GM18873 (cell line): ENCODE data around the gene HDX.
"Not testable (repeated sequence)": the region's sequence is repeated elsewhere in the genome, so short reads cannot be mapped to it uniquely, and the experiment has no call there.

Source experiments
- ATAC-seq: cut with Tn5 transposase; IDR thresholded peaks from one replicate; pipeline ENCODE4 v1.9.1; 2021; ENCODE audit warnings: mild to moderate bottlenecking, moderate library complexity, moderate number of reproducible peaks; ENCODE audit not compliant: unreplicated experiment, low FRiP score

Gene HDX

DNA sequence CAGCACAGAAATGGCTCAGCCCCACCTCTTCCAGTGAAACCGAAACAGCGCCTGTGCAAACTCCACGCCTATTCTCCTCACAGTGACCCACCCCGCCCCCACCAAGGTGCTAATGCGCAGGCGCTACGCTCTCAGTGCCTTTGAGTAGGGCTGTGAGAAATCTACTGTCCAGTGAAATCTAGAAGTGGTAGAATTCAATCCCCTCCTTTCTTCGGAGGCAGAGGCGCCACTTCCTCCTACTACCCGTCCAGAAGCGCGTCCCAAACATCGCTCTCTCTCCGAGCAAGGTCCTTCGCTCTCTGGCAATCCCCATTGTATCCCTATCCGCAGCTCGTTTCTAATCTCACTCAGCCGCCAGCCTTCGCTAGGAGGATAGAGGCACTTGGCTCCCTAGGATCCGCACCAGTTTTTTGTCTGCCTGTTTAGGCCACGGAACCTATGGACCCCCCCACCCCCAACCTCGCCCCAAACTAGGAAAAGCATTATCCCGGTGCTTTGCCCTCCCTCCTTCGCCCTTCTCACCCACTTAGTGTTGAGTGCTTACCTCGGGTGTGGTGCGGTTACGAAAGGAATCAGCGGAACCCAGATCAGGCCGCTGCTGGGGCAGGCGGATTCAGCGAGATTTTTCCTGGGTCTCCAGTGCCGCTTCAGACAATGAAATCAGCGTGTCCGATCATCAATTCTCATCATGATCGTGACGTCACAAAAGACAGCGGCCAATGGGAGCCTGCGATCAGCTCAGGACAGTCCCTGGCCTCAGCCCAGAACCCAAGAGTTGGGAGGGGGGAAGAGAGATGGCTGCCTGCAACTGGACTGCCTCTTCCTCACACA is at the start of gene HDX:
Gene HDX (minus strand): TSS at position 656 of the 831 bp plus-strand sequence. CDS start 27,056 bp downstream, outside the sequence.
- peak; percentile 93 for ATAC-seq

DNA sequence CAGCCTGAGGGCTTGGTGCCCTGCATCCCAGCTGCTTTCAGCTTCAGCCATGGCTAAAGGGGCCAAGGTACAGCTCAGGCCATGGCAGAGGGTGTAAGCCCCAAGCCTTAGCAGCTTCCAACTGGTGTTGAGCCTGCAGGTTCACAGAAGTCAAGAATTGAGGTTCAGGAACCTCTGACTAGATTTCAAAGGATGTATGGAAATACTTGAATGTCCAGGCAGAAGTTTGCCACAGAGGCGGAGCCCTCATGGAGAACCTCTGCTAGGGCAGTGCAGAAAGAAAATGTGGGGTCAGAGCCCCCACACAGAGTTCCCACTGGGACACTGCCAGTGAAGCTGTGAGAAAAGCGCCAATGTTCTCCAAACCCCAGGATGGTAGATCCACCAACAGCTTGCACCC is 39.1 kb upstream of the HDX start:
- ATAC-seq = not testable (repeated sequence)

DNA sequence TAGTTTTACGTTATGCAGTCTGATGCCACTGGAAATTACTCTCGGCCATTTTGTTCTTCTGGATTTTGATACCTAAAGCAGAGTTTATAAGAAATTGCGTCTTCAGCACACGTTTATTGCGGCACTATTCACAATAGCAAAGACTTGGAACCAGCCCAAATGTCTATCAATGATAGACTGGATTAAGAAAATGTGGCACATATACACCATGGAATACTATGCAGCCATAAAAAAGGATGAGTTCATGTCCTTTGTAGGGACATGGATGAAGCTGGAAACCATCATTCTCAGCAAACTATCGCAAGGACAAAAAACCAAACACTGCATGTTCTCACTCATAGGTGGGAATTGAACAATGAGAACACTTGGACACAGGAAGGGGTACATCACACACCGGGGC is 35.4 kb upstream of the HDX start:
- ATAC-seq = not testable (repeated sequence)

DNA sequence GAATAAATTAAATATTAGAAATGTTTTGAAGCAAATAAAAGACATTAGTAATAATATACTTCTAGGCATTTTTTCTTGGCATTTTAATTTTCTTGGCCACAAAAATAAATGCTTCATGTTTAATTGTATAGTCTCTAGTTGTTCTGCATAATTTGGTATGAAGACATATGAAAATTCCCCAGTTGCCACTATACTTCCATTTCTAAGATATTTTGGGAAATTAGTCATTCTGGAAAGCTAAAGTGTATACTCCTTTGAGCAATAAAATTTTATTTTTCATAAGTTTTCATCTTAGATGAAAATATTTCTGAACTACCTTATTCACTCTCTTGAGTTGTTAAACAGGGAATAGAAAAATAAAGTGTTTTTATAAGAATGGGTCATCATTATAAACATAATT is 13.8 kb downstream of the HDX start:
- ATAC-seq = no peak

- peak; percentile 99 for ATAC-seq
Observed at GRCh38 chrX:84487365-84488353, 14.6 kb downstream of the HDX start.

DNA sequence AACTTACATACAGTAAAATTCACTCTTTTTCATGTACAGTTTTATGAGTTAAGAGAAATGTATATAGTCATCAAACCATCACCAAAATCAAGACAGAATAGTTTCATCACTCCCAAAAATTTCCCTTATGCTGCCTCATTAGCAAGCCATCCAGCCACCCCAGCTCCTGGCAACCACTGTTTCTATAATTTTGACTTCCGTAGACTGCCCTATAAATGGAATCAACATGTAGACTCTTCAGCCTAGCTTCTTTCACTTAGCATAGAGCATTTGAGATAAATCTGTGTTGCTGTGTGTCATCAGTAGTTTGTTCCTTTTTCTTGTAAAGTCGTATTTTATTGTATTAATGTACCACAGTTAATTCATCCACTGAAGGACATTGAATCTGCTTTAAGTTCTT is 23.2 kb downstream of the HDX start:
- ATAC-seq = no peak

DNA sequence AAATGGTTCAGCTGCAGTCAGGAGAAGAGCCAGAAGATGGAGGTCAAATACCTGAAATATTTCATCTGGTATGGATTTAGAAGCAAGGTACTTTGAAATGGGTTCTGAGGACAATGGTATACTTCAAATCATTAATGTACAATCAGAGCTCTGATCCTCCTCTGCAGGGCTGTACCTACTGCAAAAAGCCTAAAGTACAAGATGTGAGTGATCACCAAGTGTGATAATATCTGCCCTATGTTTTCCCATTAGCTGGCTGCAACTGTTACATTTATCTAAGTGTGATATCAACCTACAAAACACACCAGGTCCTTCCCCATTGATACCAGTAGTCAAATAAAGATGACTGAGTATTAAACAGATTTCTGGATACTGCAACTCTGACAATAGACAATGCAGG is 25.1 kb downstream of the HDX start:
- no peak for ATAC-seq

GRCh38 chrX:84475596-84475995 is 26.7 kb downstream of the HDX start:
- ATAC-seq = no peak

GRCh38 chrX:84475101-84475500 is 27.2 kb downstream of the HDX start:
- ATAC-seq = no peak

DNA sequence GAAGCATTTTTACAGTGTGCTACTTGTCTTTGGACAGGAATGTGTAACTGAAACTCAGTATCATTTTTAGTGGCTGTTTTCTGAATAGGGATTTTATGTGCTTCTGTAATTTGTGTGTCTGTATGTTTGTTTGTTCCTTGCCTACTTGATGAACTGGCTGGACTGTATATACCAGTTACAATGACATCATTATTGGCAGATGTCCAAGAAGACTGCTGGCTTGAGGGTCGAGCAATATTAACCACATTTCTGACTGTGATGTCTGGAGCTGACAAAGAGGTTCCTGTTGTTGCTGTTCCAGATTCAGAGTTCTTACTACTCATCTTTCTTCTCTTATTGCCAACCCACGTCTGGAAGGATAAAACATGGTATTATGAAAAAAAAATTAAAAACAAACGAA is 33.0 kb downstream of the HDX start:
- ATAC-seq = no peak

GRCh38 chrX:84467898-84468297 is 34.4 kb downstream of the HDX start:
- ATAC-seq = no peak

- ATAC-seq = no peak
Observed at GRCh38 chrX:84453351-84454246, 48.7 kb downstream of the HDX start.

DNA sequence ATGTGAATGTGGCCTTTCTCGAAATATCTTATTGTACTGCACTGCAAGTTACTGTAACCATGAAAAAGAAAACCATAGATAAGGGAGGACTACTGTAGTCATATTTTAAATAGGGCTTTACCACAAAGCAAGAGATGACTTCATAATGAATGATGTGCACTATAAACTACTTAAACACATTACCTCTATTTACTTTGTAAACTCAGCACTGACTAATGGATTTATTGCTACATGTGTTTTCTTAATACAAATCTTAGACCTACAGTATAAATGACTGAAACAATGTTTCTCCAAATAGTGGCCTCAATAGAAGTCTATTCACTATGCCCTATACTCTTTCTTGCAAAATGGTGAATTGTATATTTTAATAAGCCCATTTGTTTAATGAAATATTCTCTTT is 61.1 kb downstream of the HDX start:
- ATAC-seq = no peak

DNA sequence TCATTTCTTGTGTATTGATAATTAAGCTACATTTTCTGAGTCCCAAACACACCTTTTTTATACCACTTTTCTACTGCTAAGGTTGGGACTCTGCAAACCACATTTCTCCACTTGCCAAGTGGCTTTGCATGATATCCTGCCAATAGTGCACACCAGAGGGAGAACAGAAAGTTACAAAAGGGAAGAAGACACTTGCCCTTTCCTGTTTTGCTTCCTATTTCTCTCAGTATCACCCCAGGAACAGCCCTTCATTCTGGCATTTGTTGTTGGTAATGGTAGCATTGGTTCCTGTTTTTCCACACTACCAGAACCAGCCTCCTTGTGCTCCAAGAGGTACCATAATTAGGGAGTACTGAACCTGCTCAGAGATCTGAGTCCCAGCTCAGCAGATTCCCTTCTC is 87.1 kb downstream of the HDX start:
- no peak for ATAC-seq

DNA sequence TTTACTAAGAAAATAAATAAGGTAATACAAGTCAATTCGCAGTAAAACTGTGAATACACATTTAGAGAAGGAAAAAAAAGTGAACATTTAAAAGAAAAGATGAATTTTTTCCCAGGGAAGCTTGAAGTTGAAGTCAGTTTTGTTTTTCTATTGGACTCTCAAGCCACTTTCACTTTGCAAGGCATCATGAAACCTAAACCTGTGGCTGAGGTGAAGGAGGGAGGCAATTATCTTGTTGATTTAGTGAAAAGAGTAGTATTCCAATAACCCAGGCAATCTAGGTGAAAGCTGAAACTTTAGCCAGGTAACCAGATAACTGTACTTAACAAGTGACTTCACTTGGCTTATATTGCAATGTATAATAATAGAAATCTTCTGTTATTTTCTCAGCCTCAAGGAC is 138.6 kb downstream of the HDX start:
- no peak for ATAC-seq

GRCh38 chrX:84363051-84363450 is 139.2 kb downstream of the HDX start:
- ATAC-seq = no peak

DNA sequence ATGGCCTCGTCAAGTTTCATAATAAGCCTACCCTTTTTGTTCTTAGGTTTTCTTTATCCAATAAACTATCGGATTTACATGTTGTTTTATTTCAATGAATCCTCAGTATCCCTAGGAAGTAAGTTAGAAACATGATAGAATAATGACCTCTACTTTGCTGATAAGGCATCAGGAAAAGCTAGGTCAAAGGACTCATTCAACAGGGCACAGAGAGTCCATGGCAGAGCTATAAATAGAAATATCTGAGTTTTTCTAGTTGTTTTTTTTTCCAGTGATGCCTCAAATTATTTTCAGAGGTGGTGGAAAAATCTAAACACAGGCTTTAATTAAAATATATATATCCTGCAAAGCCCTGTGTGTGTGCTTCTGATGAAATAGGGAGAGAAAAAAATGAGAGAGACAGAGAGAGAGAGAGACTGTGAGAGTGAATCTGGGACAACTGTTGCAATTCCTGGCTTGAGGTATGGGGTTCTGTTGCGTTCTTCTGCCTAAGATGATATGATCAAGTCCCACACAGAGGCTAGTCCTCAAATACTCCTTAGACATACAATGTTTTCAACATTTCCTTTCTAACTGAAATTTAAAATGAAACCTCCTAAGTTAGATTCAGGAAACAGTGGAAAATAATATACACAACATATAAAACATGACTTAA is 139.9 kb downstream of the HDX start:
- ATAC-seq = no peak

- no peak for ATAC-seq
Observed at GRCh38 chrX:84358271-84358670, 144.0 kb downstream of the HDX start.

DNA sequence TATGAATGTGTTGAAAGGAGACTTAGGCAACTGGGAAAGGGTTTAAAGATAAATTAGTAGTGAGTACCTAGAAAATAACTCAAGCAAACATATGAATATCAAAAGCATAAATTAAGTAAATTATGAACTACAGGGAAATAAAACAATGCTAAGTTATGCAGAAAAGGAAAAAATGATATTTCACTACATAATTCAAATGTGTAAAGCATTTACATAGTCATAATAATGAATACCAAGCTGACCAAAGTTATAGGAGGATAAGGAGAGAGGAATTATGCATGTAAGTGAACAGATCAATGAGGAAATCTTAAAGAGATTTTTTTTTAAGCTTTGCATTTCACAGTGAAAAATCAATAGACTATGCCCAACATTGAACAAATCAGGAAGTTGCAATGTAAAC is 145.0 kb downstream of the HDX start:
- ATAC-seq = no peak

DNA sequence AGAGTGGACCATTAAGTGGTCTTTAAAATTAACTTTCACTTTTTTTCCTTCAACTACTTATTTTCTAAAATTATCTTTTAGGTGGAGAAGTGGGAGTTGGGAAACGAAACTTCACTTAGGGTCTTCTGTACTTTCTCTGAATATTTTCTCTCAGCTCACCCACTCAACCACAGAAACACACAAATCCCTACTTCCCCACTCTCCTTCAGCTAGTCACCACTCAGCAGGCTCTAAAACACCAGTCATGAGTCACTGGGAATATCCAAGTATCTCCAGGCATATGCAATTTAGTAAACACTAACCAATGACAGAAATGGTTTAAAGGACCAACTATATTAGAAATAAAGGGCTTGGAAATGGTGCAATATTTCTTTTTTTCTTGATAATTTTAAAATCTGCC is 161.3 kb downstream of the HDX start:
- ATAC-seq = no peak
